NCI-H82 treated with DMSO at 0.1 percent for 48 hours (cell line): ENCODE measurements around the gene KAZALD1.

ENCODE experiments used
- DNase-seq: peaks from one replicate; lab custom pipeline; 2025; ENCODE audit not compliant: unreplicated experiment; lab: John Stamatoyannopoulos, UW

Gene KAZALD1

GRCh38 chr10:101061624-101062231 is at the start of gene KAZALD1:
KAZALD1 (plus strand) TSS chr10:101061989; CDS start chr10:101062593, 604 bp downstream.
- no peak for DNase-seq

DNA sequence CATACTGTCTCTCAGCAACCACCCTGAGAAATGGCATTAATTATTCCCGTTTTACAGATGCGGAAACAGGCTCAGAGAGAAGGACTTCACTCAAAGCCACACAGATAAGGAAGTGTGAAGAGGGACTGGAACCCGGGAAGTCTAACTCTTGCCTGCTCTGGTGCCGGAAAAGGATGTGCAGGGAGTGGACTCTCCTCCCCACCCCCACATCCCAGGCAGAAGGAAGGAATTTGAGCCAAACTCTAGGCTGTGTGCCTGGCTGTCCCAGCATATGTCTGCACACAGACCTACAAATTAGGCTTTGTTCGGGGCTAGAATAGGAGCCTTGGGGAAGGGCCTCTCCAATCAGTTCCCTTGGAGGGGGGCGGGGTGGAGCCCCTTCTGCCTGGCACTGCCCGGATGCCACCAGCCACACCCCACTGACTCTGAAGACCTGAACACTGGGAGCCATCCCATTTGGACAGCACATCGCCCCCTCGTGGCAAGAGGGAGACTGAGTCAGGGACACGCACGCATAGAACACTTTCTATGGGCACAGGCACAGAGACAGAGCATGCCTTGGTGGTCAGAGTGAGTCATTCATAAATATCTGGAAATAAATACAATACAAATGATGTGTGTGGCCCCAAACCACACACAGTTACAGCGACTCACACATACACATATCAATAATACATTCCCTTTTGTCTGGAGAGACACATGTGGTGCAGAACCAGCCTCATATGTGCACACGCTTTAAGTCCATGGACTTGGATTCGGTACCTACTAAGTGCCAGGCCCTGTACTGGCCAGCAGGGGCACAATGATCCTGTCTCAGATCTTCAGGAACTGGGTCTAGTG is 49.0 kb upstream of the KAZALD1 start:
- peak; percentile 61 for DNase-seq

- no peak for DNase-seq
Measured at GRCh38 chr10:101013365-101013825, 48.4 kb upstream of the KAZALD1 start.

DNA sequence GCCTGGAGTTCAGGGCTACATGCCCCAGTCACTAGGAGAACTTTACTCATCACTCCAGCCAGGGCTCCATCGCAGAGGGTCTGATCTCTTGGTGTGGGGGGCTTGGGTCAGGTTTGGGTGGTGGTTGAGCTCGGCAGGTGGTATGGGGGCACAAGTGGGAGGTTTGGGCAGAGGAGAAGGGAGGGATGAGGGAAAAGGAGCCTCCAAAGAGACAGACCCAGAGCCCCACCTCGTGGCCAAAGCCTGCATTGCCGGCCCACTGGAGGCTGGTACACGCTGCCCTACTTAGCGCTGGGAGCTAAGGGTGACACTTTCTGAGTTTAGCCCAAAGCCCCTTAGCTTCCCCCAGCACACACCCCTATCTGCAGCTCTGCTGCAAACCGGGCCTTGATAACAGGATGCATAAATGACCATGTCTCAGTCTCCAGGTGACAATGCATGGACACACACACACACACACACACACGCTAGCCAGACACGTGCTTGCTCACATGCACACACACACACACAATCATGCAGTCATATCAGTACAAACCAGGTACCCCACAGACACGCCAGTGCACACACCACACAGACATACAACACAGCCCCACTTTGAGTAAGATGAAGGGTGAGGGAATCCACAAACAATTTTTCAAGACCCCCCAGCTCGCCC is 47.4 kb upstream of the KAZALD1 start:
- no peak for DNase-seq

DNA sequence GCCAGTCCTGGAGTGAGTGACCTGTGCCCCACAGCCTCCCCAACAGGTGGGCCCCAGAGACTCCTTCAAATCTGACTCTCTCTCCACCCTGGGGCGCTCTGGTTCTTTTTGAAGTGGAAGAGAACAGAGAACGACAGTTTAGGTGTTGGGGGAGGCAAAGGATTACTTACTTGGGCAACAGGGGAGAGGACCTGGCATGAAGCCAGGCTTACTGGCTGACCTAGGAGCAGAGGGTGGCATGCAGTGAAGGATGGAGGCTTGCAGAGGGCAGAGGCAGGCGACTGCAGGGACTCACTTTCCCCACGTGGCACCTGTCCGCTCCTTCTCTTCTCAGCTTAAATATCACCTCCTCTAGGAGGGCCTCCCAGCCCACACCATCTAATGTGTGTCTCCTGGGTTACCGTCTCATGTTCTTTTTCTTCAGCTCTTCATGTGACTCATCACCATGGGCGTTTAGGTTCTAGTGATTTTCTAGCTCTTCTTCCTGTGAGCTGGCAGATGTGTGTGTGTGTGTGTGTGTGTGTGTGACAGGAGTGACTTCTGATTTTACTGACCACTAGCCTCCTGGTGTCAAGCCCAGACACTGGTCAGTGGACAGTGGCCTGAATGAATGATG is 46.7 kb upstream of the KAZALD1 start:
- DNase-seq, result no peak

- no peak for DNase-seq
Measured at GRCh38 chr10:101015582-101015973, 46.2 kb upstream of the KAZALD1 start.

DNA sequence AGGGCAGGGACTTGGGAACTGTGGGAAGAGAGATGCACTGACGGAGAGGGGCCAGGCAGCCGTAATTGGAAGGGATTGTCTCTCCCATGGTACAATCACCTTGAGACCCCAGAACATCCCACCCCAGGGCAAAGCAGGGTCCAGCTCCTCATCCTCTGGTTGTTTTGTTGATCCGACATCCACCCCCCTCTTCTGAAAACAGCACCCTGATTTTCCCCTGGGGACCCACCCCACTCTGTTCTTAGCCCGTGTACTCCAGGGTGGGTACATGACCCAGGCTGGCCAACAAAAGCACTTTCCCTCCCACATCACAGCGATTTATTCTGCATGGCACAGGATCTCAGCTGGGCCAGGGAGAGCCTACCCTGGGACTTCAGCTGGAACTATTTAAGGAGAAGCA is 45.0 kb upstream of the KAZALD1 start:
- DNase-seq, result no peak

DNA sequence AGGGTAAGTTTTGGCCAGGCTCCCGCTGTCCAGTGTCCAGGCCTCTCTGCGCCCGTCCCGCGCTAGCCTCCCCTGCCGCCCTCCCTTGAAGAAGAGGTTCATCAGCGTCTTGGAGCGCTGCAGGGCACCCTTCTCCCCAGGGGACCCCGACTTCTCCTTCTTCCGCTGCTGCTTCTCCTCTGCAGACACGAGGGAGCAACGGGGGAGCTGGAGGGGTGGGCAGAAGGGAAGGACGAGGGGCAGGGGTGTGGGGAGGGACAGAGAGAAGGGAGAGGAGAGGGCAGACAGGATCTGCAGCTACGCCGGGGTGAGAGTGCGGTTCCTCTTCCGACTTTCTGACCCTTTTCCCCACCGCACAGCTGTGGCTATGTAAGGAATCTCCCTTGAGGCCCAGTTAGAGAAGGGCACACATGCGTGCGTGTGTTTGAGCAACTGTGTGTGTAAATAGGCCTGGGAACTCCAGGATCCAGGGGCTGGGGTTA is 43.6 kb upstream of the KAZALD1 start:
- DNase-seq, result no peak

- DNase-seq, result peak; percentile 22
Measured at GRCh38 chr10:101018600-101019439, 43.0 kb upstream of the KAZALD1 start.

DNA sequence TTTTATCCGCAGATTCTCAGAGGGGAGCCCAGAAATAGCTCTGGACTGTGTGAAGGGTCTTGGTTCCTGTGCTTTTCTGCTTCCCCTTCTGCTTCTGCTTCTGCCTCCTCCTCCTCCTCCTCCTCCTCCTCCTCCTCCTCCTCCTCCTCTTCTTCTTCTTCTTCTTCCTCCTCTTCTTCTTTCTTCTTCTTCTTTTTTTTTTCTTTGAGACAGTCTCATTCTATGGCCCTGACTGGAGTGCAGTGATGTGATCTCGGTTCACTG is 42.4 kb upstream of the KAZALD1 start:
- DNase-seq, result no peak

- DNase-seq, result no peak
Measured at GRCh38 chr10:101020427-101021075, 41.2 kb upstream of the KAZALD1 start.

GRCh38 chr10:101021239-101021638 is 40.5 kb upstream of the KAZALD1 start:
- DNase-seq, result no peak

GRCh38 chr10:101021692-101022251 is 40.0 kb upstream of the KAZALD1 start:
- DNase-seq, result no peak

GRCh38 chr10:101022967-101023705 is 38.7 kb upstream of the KAZALD1 start:
- DNase-seq, result no peak

- no peak for DNase-seq
Measured at GRCh38 chr10:101027106-101027720, 34.6 kb upstream of the KAZALD1 start.

- DNase-seq, result no peak
Measured at GRCh38 chr10:101028446-101029337, 33.1 kb upstream of the KAZALD1 start.

- DNase-seq, result no peak
Measured at GRCh38 chr10:101029520-101030295, 32.1 kb upstream of the KAZALD1 start.
